ENCODE measurements around the gene CAVIN4. TPM values are rescaled to one million over a fixed set of nuclear protein-coding genes. Genes with fewer than 3 reads are reported as not detected.

The CAVIN4 gene
- total RNA-seq, 2 experiments from 2014 or later = 0.68 to 2.3 TPM

- no peak for DNase-seq (ENCODE audit: low spot score)
- Histone ChIP-seq H3K27ac (ENCODE audit: low read depth, low read length, poor library complexity, severe bottlenecking) (no peak overlapping the region), H2AFZ (ENCODE audit: low read length) (no peak overlapping the region), H3K4me1 (ENCODE audit: insufficient read depth, low read length, poor library complexity, severe bottlenecking) (no peaks in the 10 kb centered on the region), H3K9me2 (ENCODE audit: insufficient read depth, low read length) (no peaks in the 10 kb centered on the region), H3K36me3 (ENCODE audit: insufficient read depth, low read length) (no peaks in the 10 kb centered on the region), H3K4me3 (ENCODE audit: low read depth, low read length, poor library complexity, severe bottlenecking) (no peak overlapping the region), H3K4me2 (ENCODE audit: low read length) (no peak overlapping the region), H3K9me3 (ENCODE audit: low read length) (no peaks in the 10 kb centered on the region), H3K79me2 (ENCODE audit: insufficient read depth, low read depth, low read length) (no peaks in the 10 kb centered on the region), H4K20me1 (ENCODE audit: insufficient read depth, low read length) (no peaks in the 10 kb centered on the region)
- BruUV-seq (replicated peaks) = no TSS peak
- no peak for TF ChIP-seq CTCF (conservative IDR thresholded peaks at IDR 0.05; ENCODE audit: low read length)
- no peak for TF ChIP-seq EZH2phosphoT487 (IDR thresholded peaks at IDR 0.05; ENCODE audit: borderline replicate concordance, low read depth, low read length)
- CTCF ChIA-PET (ENCODE audit: unreplicated experiment) = no interaction called here
- intact Hi-C loops (cut with micrococcal nuclease; ENCODE audit: unreplicated experiment) = no loop called here
- POLR2A ChIA-PET = interaction anchor here (0.7 kb wide), 1 partner anchor 985 kb away, joined by 8 read pairs; no protein-coding TSS in a partner anchor
These were observed 59.9 kb downstream of the CAVIN4 start for GRCh38 chr9:100637787-100638186.

Other genes starting within 250 kb of the CAVIN4 start
- gene TEX10, start 225.1 kb upstream of the CAVIN4 start, total RNA-seq (2014; rRNA removed; shearing (Covaris generic)) = 39.2 and 43.9 TPM in 2 replicates
- 38.4 and 44.9 TPM in 2 replicates for gene TEX10, start 225.1 kb upstream of the CAVIN4 start, total RNA-seq (2022)
- gene MSANTD3, start 150.9 kb upstream of the CAVIN4 start, total RNA-seq (2014; rRNA removed; shearing (Covaris generic)) = 38.0 and 51.7 TPM in 2 replicates
- 30.5 and 33.1 TPM in 2 replicates for gene MSANTD3, start 150.9 kb upstream of the CAVIN4 start, total RNA-seq (2022)
- gene TMEFF1, start 104.9 kb upstream of the CAVIN4 start, total RNA-seq (2014; rRNA removed; shearing (Covaris generic)) = 4.7 and 5.9 TPM in 2 replicates
- gene TMEFF1, start 104.9 kb upstream of the CAVIN4 start, total RNA-seq (2022) = 3.6 and 3.7 TPM in 2 replicates